Ovary (tissue), 9 donors: ENCODE results near the gene COX8C. TPM values are rescaled to one million over a fixed set of nuclear protein-coding genes. Genes with fewer than 3 reads are reported as not detected.

Experiments used
- DNase-seq, 5 donors: peaks; one replicate each; pipeline ENCODE4 v3.0.0-alpha.2; 2019 to 2020
- H3K27ac ChIP-seq, 2 donors: fragments of 200-600 bp; one replicate each; pipeline versions ENCODE4 v1.5.1 to v1.8.0; 2019 to 2022
- H3K27me3 ChIP-seq: fragments of 200-600 bp; one replicate; pipeline ENCODE4 v1.8.0; 2022
- H3K36me3 ChIP-seq: fragments of 200-600 bp; sonication (generic); one replicate; pipeline ENCODE4 v1.5.1; 2019
- H3K4me1 ChIP-seq: one replicate; pipeline ENCODE4 v1.8.1; 2013; ENCODE audit warnings: mild to moderate bottlenecking, moderate library complexity; ENCODE audit not compliant: insufficient read depth
- H3K4me3 ChIP-seq: fragments of 200-600 bp; sonication (generic); one replicate; pipeline ENCODE4 v1.5.1; 2017
- H3K9me3 ChIP-seq, 2 donors: fragments of 200-600 bp in 1 of 2; sonication (generic) in 1 of 2; one replicate each; pipeline versions ENCODE4 v1.5.1 to v1.8.1; 2013 to 2019; ENCODE audit warnings: mild to moderate bottlenecking in 1 of 2, moderate library complexity in 1 of 2
- CTCF ChIP-seq, 3 donors: fragments of 450-650 bp in 2 of 3; fragments of 200-600 bp in 1 of 3; IDR thresholded peaks; one replicate each; pipeline versions ENCODE4 v1.5.1 to v1.8.0; 2016 to 2022; ENCODE audit warnings: antibody characterized with exemption in 3 of 3, mild to moderate bottlenecking in 1 of 3
- EP300 ChIP-seq: sonication (generic); formaldehyde crosslinking; IDR thresholded peaks from one replicate; pipeline ENCODE4 v1.6.1; 2017; ENCODE audit warnings: antibody characterized with exemption
- POLR2A ChIP-seq: fragments of 450-650 bp; IDR thresholded peaks from one replicate; pipeline ENCODE4 v1.6.1; 2017; ENCODE audit warnings: antibody characterized with exemption, mild to moderate bottlenecking, moderate library complexity
- WGBS, 3 donors: extraction: QIAGEN DNeasy Blood & Tissue Kit in 1 of 3; methylation state at CpG; one replicate each; pipeline versions ENCODE4 v1.1.5 to v1.1.7; 2013 to 2017; 5-methylcytosine and 5-hydroxymethylcytosine counted together
- intact Hi-C, 4 donors: fragments of 100-400 bp; cut with DNase I; formaldehyde crosslinking; loops; one replicate each; pipeline versions ENCODE4 v1.11.0 to v1.15.1; 2022 to 2023
- polyA plus RNA-seq, 2 donors: library from polyadenylated mRNA; stranded (reverse); fragments of 200-250 nt in 1 of 2; fragments of 350-450 nt in 1 of 2; fragmentation: Illumina TruSeq in 1 of 2; extraction: RNeasy Lipid Tissue Mini Kit (QIAGEN cat#74804) in 1 of 2; gene quantifications; one replicate each; pipeline ENCODE4 v1.2.3, GENCODE V29; 2013 to 2014
- total RNA-seq, 7 donors: library from RNA; depleted of rRNA in 2 of 7; stranded (reverse); fragments of >200 nt in 2 of 7; fragmentation: NEBNext Ultra II Directional in 3 of 7; extraction: Animal tissue kit (Norgen Biotek cat#: 25700) in 3 of 7; gene quantifications; one replicate each; pipeline versions ENCODE4 v1.1.0 to v1.2.4, GENCODE V29; 2016 to 2023
- donor health status: DM: no; HTN: no; CAD: no; lungs with moderate emphysema.
- donor health status: DM: no; HTN: no; CAD: no.
- donor health status: Bipolar disorder and iron deficiency.
- donor health status: DM: yes; HTN: yes; CAD: no.
- donor health status: DM: no; HTN: no; CAD: no.
- donor health status: DM: yes; HTN: yes; CAD: no.

Gene COX8C
- total and polyA plus RNA-seq, 9 donors: 0.51 TPM; not detected in 8

- no peaks in the 10 kb centered on the region for H3K9me3 ChIP-seq
- H3K27ac ChIP-seq: no peak overlapping the region
- 95 to 97% (median 96%) methylated on average over 5 of the region's 5 CpGs for WGBS, 3 donors
- TF ChIP-seq POLR2A: no peak
- no peak for TF ChIP-seq CTCF (IDR thresholded peaks at IDR 0.05)
- DNase-seq: no peak
- no peaks in the 10 kb centered on the region for H3K36me3 ChIP-seq
- H3K27me3 ChIP-seq: no peaks in the 10 kb centered on the region
- no peak overlapping the region for H3K4me3 ChIP-seq
- intact Hi-C loops: no loop called here
- peaks cover 3% of the 10 kb centered on the region for H3K4me1 ChIP-seq
Observed at GRCh38 chr14:93322929-93323599, 23.9 kb upstream of the COX8C start.

- no peaks in the 10 kb centered on the region for H3K27me3 ChIP-seq
- H3K4me3 ChIP-seq: no peak overlapping the region
- H3K36me3 ChIP-seq: no peaks in the 10 kb centered on the region
- TF ChIP-seq CTCF (IDR thresholded peaks at IDR 0.05): no peak
- TF ChIP-seq POLR2A: no peak
- no peak for TF ChIP-seq EP300
- DNase-seq: no peak
- H3K9me3 ChIP-seq: no peaks in the 10 kb centered on the region
- peaks cover 3% of the 10 kb centered on the region for H3K4me1 ChIP-seq
- WGBS, 3 donors: 95% methylated on average over 4 of the region's 4 CpGs
- no peak overlapping the region for H3K27ac ChIP-seq
- intact Hi-C loops: no loop called here
Observed at GRCh38 chr14:93323600-93324174, 23.3 kb upstream of the COX8C start.

- TF ChIP-seq POLR2A (no peak), EP300 (no peak), CTCF (IDR thresholded peaks at IDR 0.05) (no peak)
- H3K27me3 ChIP-seq: no peaks in the 10 kb centered on the region
- no peaks in the 10 kb centered on the region for H3K9me3 ChIP-seq
- H3K4me3 ChIP-seq: no peak overlapping the region
- 95 to 99% (median 98%) methylated on average over 5 of the region's 5 CpGs for WGBS, 3 donors
- H3K36me3 ChIP-seq: no peaks in the 10 kb centered on the region
- no peak for DNase-seq
- no peak overlapping the region for H3K27ac ChIP-seq
- intact Hi-C loops: no loop called here
- peaks cover 2% of the 10 kb centered on the region for H3K4me1 ChIP-seq
Observed at GRCh38 chr14:93326196-93326595, 20.8 kb upstream of the COX8C start.

GRCh38 chr14:93328546-93328945 lies 18.4 kb upstream of the COX8C start:
- no peaks in the 10 kb centered on the region for H3K27me3 ChIP-seq
- intact Hi-C loops: no loop called here
- no peak for DNase-seq
- no peak for TF ChIP-seq EP300
- TF ChIP-seq CTCF (IDR thresholded peaks at IDR 0.05): no peak
- TF ChIP-seq POLR2A: no peak
- H3K4me1 ChIP-seq: peaks cover 5% of the 10 kb centered on the region
- 91 to 96% (median 95%) methylated on average over 6 of the region's 6 CpGs for WGBS, 3 donors
- no peaks in the 10 kb centered on the region for H3K36me3 ChIP-seq
- H3K4me3 ChIP-seq: no peak overlapping the region
- H3K9me3 ChIP-seq: no peaks in the 10 kb centered on the region
- H3K27ac ChIP-seq: no peak overlapping the region
